Activated CD4-positive, alpha-beta T cell treated with anti-CD3 and anti-CD28 coated beads, Interleukin-2, amount 50 U/mL, for 1 hour (primary cell): ENCODE results near the gene FNTB.
"Not testable (repeated sequence)": the region's sequence is repeated elsewhere in the genome, so short reads cannot be mapped to it uniquely, and the experiment has no call there.

Experiments used
- DNase-seq: peaks from one replicate; pipeline ENCODE4 v3.0.0-alpha.2; 2020

Gene FNTB

DNA sequence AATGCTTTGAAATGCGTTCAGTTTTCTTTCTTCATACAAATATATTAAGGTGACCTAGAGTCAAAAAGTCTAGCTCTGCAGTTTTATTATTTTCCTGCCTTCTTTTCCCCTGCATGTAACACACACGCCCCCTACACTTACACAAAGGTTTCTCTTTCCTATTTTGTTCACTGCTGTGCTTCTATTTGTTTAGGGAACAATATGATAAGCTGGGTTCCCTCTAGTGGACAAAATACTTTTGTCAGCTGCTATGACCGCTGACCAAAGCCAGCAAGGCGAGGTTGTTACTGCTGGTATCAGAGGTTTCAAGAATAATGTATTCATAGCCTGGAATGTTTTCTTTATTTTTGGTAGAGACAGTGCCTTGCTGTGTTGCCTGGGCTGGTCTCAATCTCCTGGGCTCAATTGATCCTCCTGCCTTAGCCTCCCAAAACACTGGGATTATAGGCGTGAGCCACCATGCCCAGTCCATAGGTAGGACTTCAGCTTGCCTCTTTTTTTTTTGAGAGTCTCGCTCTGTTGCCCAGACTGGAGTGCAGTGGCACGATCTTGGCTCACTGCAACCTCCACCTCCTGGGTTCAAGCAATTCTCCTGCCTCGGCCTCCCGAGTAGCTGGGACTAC is 33.4 kb downstream of the FNTB start:
- DNase-seq: no peak

DNA sequence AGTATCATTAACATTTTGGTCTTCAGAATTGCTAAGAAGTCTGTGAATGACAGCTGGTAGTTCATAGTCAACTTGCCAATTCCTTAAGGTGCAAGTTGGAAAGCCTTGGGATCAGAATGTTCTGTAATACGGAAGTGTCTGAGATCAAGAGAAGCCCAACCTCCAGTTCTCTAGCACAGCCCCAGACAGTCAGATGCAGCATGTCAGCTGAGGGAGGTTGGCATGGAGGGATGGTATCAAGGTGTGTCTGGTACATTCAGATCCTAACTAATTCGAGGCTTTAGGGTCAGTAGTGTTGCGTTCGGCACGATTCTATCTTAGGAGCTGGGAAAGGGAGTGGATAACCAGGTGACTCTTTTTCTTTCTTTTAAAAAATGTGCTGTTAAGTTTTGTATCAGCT is 38.3 kb downstream of the FNTB start:
- DNase-seq: no peak

GRCh38 chr14:65025818-65026217 is 39.1 kb downstream of the FNTB start:
- no peak for DNase-seq

- DNase-seq: no peak
These were observed 39.8 kb downstream of the FNTB start for GRCh38 chr14:65026526-65026925.

GRCh38 chr14:65027127-65027799 is 40.6 kb downstream of the FNTB start:
- no peak for DNase-seq

DNA sequence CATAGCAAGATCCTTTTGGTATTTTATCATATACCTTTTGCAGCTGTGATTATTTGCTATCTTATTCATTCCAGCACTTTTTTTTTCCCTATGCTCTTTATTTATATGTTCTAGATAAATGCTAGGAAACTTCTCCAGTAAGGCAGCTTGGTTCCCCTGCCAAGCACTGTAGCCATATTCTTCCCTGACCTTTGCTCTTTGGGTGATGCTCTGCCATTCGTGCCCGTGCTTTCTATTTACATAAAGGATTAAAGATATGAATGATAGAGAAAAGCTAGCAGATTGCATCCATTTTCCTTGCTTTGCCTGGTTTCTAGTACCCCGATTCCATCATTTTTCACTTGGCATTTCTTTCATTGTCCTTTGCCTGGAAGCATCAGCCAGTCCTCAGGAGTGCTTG is 42.2 kb downstream of the FNTB start:
- DNase-seq: no peak

- DNase-seq: not testable (repeated sequence)
These were observed 44.6 kb downstream of the FNTB start for GRCh38 chr14:65031321-65031720.

- DNase-seq: no peak
These were observed 45.6 kb downstream of the FNTB start for GRCh38 chr14:65032319-65032718.

DNA sequence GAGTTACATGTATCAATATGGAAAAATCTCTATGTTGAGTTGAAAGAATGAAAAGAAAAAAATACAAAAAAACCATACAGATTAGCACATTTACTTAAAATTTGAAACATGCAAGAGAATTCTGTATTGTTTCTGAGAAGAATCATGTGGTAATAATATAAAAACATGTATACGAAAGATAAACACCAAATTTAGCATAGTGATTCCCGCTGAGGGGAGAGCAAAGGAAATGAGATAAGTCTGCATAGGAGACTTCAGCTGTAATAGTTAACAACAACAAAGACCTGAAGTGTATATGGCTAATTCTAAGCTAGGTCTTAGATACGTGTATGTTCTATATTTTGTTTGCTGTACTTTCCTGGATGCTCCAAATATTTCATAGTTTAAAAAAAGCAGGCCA is 46.5 kb downstream of the FNTB start:
- no peak for DNase-seq

DNA sequence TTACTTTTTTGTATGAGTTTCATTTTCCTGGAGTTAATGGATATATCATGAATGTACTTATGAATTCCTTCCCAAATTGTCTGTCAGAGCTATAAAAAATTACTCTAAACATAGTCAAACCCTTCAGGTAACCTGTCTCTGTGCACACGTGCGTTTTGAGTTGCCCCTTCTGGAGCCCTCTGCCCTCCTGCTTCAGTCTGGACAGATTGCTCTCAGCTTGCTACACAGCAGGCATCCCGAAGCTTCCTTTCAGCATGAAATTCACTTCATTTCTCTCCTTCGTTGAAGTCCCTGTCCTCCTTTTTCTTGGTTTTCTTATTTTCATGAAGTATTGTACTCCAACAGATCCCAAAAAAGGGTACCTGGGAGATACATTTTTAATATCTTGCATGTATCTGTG is 47.3 kb downstream of the FNTB start:
- no peak for DNase-seq

DNA sequence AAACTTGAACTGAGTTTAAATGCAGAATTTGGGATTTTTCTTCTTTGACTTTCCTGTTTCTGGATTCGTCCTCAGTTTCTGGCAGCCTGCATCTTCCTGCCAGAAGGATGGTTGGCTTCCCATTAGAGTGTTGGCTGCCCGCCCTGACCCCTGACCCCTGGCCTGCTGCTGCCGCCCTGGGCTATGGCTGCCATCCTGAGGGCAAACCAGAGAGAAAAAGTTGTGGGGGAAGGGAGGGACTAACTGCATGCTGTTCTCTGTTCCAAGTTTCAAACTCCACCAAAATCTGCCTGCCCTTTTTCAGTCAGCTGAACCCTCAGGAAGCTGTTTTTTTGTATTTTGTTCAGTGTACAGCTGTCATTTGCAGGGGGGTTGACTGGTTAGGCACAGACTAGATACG is 48.4 kb downstream of the FNTB start:
- DNase-seq: no peak

GRCh38 chr14:65038966-65039365 is 52.3 kb downstream of the FNTB start:
- no peak for DNase-seq

GRCh38 chr14:65040666-65041433 is 54.2 kb downstream of the FNTB start:
- no peak for DNase-seq

GRCh38 chr14:65041434-65041915 is 54.8 kb downstream of the FNTB start:
- no peak for DNase-seq

GRCh38 chr14:65042296-65042695 is 55.6 kb downstream of the FNTB start:
- no peak for DNase-seq

DNA sequence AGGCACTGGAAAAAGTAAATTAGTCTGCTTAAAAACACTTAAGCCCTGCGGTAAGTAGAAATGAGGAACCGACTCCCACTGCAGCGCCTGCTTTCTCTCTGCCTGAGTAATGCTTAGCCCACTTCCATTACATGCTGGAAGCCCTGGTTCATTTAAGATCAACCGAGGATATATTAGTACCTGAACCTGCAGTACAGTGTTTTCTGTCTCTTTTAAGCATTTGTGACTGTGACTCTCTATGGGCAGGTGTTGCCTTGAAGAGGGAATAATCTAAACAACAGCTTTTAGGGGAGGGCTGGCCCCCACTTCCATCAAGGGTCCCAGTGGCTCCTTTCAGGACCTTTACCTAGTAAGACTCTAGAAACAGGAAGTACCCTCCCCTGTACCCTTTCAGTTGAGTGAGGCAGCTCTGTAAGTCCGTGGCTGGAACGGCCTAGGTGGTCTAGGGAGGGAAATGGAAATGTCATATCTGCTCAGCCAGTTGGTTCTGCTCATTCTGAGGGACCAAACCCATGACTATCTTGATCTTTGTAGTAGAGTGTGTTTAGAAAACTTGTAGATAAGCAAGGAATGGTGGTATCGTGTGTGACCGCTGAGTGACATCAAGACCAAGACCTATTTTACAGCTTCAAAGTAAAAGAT is 56.2 kb downstream of the FNTB start:
- no peak for DNase-seq

- no peak for DNase-seq
These were observed 57.3 kb downstream of the FNTB start for GRCh38 chr14:65043893-65044595.

DNA sequence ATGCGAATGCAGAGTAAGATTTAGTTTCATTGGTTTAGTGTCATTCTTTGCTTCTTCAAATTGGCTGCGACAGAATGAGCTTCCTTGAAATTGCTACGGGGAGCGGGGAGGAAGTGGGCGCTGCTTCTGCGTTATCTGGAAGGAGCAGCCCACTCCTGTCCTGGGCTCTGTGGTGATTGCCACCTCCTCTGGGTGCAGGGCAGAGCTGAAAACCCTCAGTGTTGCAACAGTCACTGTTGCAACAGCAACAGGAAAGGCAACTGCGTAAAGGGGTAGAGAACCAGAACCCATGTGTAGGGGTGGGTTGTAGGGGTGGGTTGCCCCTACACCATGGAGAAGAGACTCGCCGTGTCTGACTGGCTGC is 57.9 kb downstream of the FNTB start:
- DNase-seq: no peak

GRCh38 chr14:65045006-65045405 is 58.3 kb downstream of the FNTB start:
- no peak for DNase-seq

DNA sequence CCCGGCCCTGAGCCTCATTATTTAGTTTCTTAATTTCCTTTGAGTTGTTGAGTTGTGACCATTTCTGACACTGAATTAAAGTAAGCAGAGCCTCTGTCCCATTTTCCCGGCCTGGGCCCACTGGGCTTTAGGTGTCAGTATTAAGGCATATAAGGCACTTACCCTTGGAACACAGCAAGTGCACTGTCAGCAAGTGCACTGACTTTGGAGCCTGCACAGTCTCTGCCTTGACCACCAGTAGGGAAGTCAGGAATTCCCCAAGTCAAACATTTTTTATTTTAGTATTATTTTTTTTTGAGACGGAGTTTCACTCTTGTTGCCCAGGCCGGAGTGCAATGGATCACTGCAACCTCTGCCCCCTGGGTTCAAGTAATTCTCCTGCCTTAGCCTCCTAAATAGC is 59.0 kb downstream of the FNTB start:
- no peak for DNase-seq

DNA sequence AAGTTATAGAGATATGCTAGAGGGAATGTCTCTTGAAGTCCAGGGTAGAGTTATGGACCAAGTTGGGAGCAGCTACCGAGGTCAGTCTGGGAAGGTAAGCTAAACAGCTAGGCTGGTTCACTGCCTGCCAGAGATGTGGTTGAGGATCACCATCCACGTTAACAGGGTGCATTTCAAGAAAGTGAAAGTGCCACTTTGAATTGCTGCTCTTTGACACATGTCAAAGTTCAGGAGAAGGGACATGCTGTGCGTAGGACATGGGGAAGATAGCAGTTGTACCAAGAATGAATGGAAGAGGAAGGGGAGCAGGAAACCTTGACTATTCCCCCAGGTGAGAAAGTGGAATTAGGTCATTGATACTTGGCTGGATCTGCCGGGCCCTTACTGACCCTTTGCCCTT is 66.1 kb downstream of the FNTB start:
- no peak for DNase-seq

- no peak for DNase-seq
These were observed 66.8 kb downstream of the FNTB start for GRCh38 chr14:65053466-65053865.

DNA sequence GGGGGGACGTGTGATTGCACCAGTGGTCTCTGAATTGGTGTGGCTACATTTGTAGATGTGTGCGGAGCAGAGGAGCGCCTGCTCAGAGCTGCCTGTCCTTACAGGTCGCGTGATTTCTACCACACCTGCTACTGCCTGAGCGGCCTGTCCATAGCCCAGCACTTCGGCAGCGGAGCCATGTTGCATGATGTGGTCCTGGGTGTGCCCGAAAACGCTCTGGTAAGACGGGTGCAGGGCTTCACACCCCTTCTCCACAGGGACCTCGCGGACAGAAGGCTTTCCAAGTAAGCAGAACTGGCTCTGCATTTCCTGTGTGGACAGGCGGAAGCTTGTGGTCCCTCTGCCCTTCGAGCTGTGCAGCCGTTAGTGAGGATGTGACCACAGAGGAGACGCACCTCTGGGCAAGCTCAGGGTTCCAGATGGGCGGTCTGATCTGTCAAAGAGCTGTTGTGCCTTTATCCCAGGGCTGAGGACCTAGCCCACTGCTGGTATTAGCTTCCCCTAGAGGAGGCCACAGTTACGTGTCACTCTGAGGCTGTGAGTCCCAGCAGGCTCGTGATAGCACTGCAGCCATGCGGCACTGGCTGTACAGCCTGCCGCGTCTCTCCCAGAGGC is 67.9 kb downstream of the FNTB start:
- no peak for DNase-seq
